Ammon's horn (tissue), 1 donor: ENCODE results near the gene SORBS2.
"Not testable (repeated sequence)": the region's sequence is repeated elsewhere in the genome, so short reads cannot be mapped to it uniquely, and the experiment has no call there.

ENCODE experiments used
- DNase-seq: peaks from one replicate; pipeline ENCODE4 v3.0.0-alpha.2; 2016; ENCODE audit warnings: low spot score

SORBS2 gene

GRCh38 chr4:185713731-185714130, 98.3 kb downstream of the SORBS2 start:
- DNase-seq: no peak

GRCh38 chr4:185713272-185713671, 98.7 kb downstream of the SORBS2 start:
- no peak for DNase-seq

GRCh38 chr4:185712350-185713024, 99.5 kb downstream of the SORBS2 start:
- DNase-seq: no peak

- DNase-seq: no peak
Measured at GRCh38 chr4:185711726-185712125, 100.3 kb downstream of the SORBS2 start.

GRCh38 chr4:185710487-185710995, 101.5 kb downstream of the SORBS2 start:
- DNase-seq: no peak

GRCh38 chr4:185709802-185710486, 102.0 kb downstream of the SORBS2 start:
- DNase-seq: no peak

- DNase-seq: no peak
Measured at GRCh38 chr4:185708348-185708747, 103.6 kb downstream of the SORBS2 start.

GRCh38 chr4:185707622-185708021, 104.4 kb downstream of the SORBS2 start:
- DNase-seq: not testable (repeated sequence)

GRCh38 chr4:185702147-185702663, 109.8 kb downstream of the SORBS2 start:
- no peak for DNase-seq

- DNase-seq: no peak
Measured at GRCh38 chr4:185700630-185701029, 111.4 kb downstream of the SORBS2 start.

- DNase-seq: no peak
Measured at GRCh38 chr4:185700048-185700447, 111.9 kb downstream of the SORBS2 start.

GRCh38 chr4:185697488-185697887, 114.5 kb downstream of the SORBS2 start:
- DNase-seq: no peak

GRCh38 chr4:185695743-185696142, 116.3 kb downstream of the SORBS2 start:
- no peak for DNase-seq

- no peak for DNase-seq
Measured at GRCh38 chr4:185693548-185694215, 118.3 kb downstream of the SORBS2 start.

- no peak for DNase-seq
Measured at GRCh38 chr4:185689407-185689806, 122.6 kb downstream of the SORBS2 start.

- DNase-seq: no peak
Measured at GRCh38 chr4:185685804-185686203, 126.2 kb downstream of the SORBS2 start.

GRCh38 chr4:185683896-185684295, 128.1 kb downstream of the SORBS2 start:
- DNase-seq: no peak

- no peak for DNase-seq
Measured at GRCh38 chr4:185683222-185683621, 128.8 kb downstream of the SORBS2 start.

- DNase-seq: no peak
Measured at GRCh38 chr4:185682236-185682635, 129.8 kb downstream of the SORBS2 start.

GRCh38 chr4:185681604-185682003, 130.4 kb downstream of the SORBS2 start:
- no peak for DNase-seq

GRCh38 chr4:185680617-185681016, 131.4 kb downstream of the SORBS2 start:
- no peak for DNase-seq

GRCh38 chr4:185679523-185679922, 132.5 kb downstream of the SORBS2 start:
- DNase-seq: no peak
